ENCODE measurements around the gene SHISAL2B. TPM values are rescaled to one million over a fixed set of nuclear protein-coding genes. Genes with fewer than 3 reads are reported as not detected.
"Not testable (repeated sequence)": the region's sequence is repeated elsewhere in the genome, so short reads cannot be mapped to it uniquely, and the experiment has no call there.

Gene SHISAL2B
- total RNA-seq, 4 donors from 2014 or later = not detected

GRCh38 chr5:64700765-64701164 is 10.5 kb downstream of the SHISAL2B start:
- Histone ChIP-seq H3K4me1 (no peaks in the 10 kb centered on the region), H3K27ac (no peak overlapping the region), H3K27me3 (no peaks in the 10 kb centered on the region), H3K9me3 (no peaks in the 10 kb centered on the region), H3K4me3 (no peak overlapping the region), H3K36me3 (no peaks in the 10 kb centered on the region)
- DNase-seq = no peak
- no peak for TF ChIP-seq POLR2A (IDR thresholded peaks at IDR 0.05)
- TF ChIP-seq CTCF (IDR thresholded peaks at IDR 0.05) = no peak

- not testable (repeated sequence) for H3K27ac ChIP-seq, H3K36me3 ChIP-seq, DNase-seq, H3K27me3 ChIP-seq, H3K4me1 ChIP-seq, H3K9me3 ChIP-seq, H3K4me3 ChIP-seq
These were observed 15.8 kb downstream of the SHISAL2B start for GRCh38 chr5:64706074-64706473.

GRCh38 chr5:64707191-64707590 is 16.9 kb downstream of the SHISAL2B start:
- no peaks in the 10 kb centered on the region for H3K36me3 ChIP-seq
- no peaks in the 10 kb centered on the region for H3K9me3 ChIP-seq
- no peak for DNase-seq
- no peaks in the 10 kb centered on the region for H3K27me3 ChIP-seq
- TF ChIP-seq POLR2A (IDR thresholded peaks at IDR 0.05) (no peak), CTCF (IDR thresholded peaks at IDR 0.05) (no peak)
- no peaks in the 10 kb centered on the region for H3K4me1 ChIP-seq
- no peak overlapping the region for H3K4me3 ChIP-seq
- H3K27ac ChIP-seq = no peak overlapping the region

GRCh38 chr5:64714495-64714894 is 24.2 kb downstream of the SHISAL2B start:
- DNase-seq, H3K9me3 ChIP-seq, H3K27me3 ChIP-seq, H3K27ac ChIP-seq, H3K36me3 ChIP-seq, H3K4me3 ChIP-seq, H3K4me1 ChIP-seq: not testable (repeated sequence)

GRCh38 chr5:64722588-64722987 is 32.3 kb downstream of the SHISAL2B start:
- Histone ChIP-seq H3K9me3 (no peaks in the 10 kb centered on the region), H3K36me3 (peaks cover 0 to 25% (median 0%) of the 10 kb centered on the region in 3 donors)

GRCh38 chr5:64727150-64727549 is 36.8 kb downstream of the SHISAL2B start:
- H3K4me3 ChIP-seq = no peak overlapping the region
- H3K27me3 ChIP-seq = no peaks in the 10 kb centered on the region
- peaks cover 0 to 26% (median 0%) of the 10 kb centered on the region in 3 donors for H3K36me3 ChIP-seq
- H3K27ac ChIP-seq = no peak overlapping the region
- DNase-seq = no peak
- TF ChIP-seq CTCF (IDR thresholded peaks at IDR 0.05) = no peak
- TF ChIP-seq POLR2A (IDR thresholded peaks at IDR 0.05) = no peak
- H3K4me1 ChIP-seq = no peaks in the 10 kb centered on the region
- H3K9me3 ChIP-seq = no peaks in the 10 kb centered on the region

More at GRCh38 chr5:64722588-64722987, 32.3 kb downstream of the SHISAL2B start:
- Histone ChIP-seq H3K27ac (no peak overlapping the region), H3K4me3 (no peak overlapping the region), H3K27me3 (no peaks in the 10 kb centered on the region), H3K4me1 (no peaks in the 10 kb centered on the region)
- DNase-seq = no peak
- TF ChIP-seq CTCF (IDR thresholded peaks at IDR 0.05) (no peak), POLR2A (IDR thresholded peaks at IDR 0.05) (no peak)

GRCh38 chr5:64742411-64742810 is 52.1 kb downstream of the SHISAL2B start:
- Histone ChIP-seq H3K27ac (no peak overlapping the region), H3K4me3 (no peak overlapping the region), H3K9me3 (no peaks in the 10 kb centered on the region), H3K27me3 (no peaks in the 10 kb centered on the region), H3K36me3 (peaks cover 0 to 36% (median 0%) of the 10 kb centered on the region in 3 donors), H3K4me1 (no peaks in the 10 kb centered on the region)
- no peak for TF ChIP-seq CTCF (IDR thresholded peaks at IDR 0.05)
- no peak for TF ChIP-seq POLR2A (IDR thresholded peaks at IDR 0.05)
- no peak for DNase-seq

Data from Peyer's patch (tissue), 4 donors.